ENCODE measurements around the gene USH2A. TPM values are rescaled to one million over a fixed set of nuclear protein-coding genes. Genes with fewer than 3 reads are reported as not detected.

Gene USH2A
- polyA plus RNA-seq, 2 of the 4 experiments (the other 2 are of a cell fraction): not detected

GRCh38 chr1:216183007-216183406, 240.2 kb downstream of the USH2A start:
- POLR2A ChIA-PET: no interaction called here
- no peak for DNase-seq (ENCODE audit: low read depth in 1 of 2, low spot score in 1 of 2)
- CTCF ChIA-PET: no interaction called here
- 2% methylated on average over 4 of the region's 4 CpGs for whole genome bisulfite sequencing (ENCODE audit: missing lambda C conversion rate)
- H3K27ac ChIP-seq: no peak overlapping the region
- no peak for FAIRE-seq
- no peaks in the 10 kb centered on the region for H3K9me3 ChIP-seq
- no peak overlapping the region for H3K4me3 ChIP-seq
- H3K4me2 ChIP-seq: peak overlapping the region; percentile 41
- 0 out of 3 replicates have a peak, but pooled peaks cover 5% of the 10 kb centered on the region for H3K4me1 ChIP-seq
- ATAC-seq: no peak; a peak in 1 of 6 replicates
- TF ChIP-seq ZSCAN20 (CRISPR knock-in tag; IDR thresholded peaks at IDR 0.05) (no peak), BHLHE40 (IDR thresholded peaks at IDR 0.05; ENCODE audit: low read depth, low read length) (no peak), FOSL2 (IDR thresholded peaks at IDR 0.05) (no peak), FOSL2 (CRISPR knock-in tag; IDR thresholded peaks at IDR 0.05) (no peak), FOSB (CRISPR knock-in tag; IDR thresholded peaks at IDR 0.05) (no peak), ZC3H11A (IDR thresholded peaks at IDR 0.05) (no peak), MAFK (IDR thresholded peaks at IDR 0.05; ENCODE audit: partially characterized antibody) (no peak), CHD4 (IDR thresholded peaks at IDR 0.05; ENCODE audit: borderline replicate concordance) (no peak), RNF2 (IDR thresholded peaks at IDR 0.05; ENCODE audit: borderline replicate concordance, low read depth) (no peak), GATA3 (IDR thresholded peaks at IDR 0.05; ENCODE audit: borderline replicate concordance) (no peak)
- TF ChIP-seq, protein P1, sequence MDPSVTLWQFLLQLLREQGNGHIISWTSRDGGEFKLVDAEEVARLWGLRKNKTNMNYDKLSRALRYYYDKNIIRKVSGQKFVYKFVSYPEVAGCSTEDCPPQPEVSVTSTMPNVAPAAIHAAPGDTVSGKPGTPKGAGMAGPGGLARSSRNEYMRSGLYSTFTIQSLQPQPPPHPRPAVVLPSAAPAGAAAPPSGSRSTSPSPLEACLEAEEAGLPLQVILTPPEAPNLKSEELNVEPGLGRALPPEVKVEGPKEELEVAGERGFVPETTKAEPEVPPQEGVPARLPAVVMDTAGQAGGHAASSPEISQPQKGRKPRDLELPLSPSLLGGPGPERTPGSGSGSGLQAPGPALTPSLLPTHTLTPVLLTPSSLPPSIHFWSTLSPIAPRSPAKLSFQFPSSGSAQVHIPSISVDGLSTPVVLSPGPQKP (IDR thresholded peaks at IDR 0.05; ENCODE audit: low read depth, low read length): no peak
- TF ChIP-seq, protein P2, sequence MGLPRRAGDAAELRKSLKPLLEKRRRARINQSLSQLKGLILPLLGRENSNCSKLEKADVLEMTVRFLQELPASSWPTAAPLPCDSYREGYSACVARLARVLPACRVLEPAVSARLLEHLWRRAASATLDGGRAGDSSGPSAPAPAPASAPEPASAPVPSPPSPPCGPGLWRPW (IDR thresholded peaks at IDR 0.05): no peak

GRCh38 chr1:216181590-216181989, 241.7 kb downstream of the USH2A start:
- H3K27ac ChIP-seq: no peak overlapping the region
- no peak overlapping the region for H3K4me3 ChIP-seq
- H3K9me3 ChIP-seq: no peaks in the 10 kb centered on the region
- ChIA-PET CTCF (no interaction called here), POLR2A (no interaction called here)
- FAIRE-seq (no peak), ATAC-seq (no peak), DNase-seq (ENCODE audit: low read depth in 1 of 2, low spot score in 1 of 2) (no peak)
- TF ChIP-seq EHMT2 (IDR thresholded peaks at IDR 0.05; ENCODE audit: low read depth) (no peak), KDM1A (IDR thresholded peaks at IDR 0.05; ENCODE audit: low read depth) (no peak), KDM5A (IDR thresholded peaks at IDR 0.05) (no peak), FOSL2 (IDR thresholded peaks at IDR 0.05) (no peak), FOSL2 (CRISPR knock-in tag; IDR thresholded peaks at IDR 0.05) (no peak), ZFP36 (IDR thresholded peaks at IDR 0.05; ENCODE audit: borderline replicate concordance, partially characterized antibody) (no peak), HDAC2 (IDR thresholded peaks at IDR 0.05) (no peak), SMC3 (IDR thresholded peaks at IDR 0.05) (no peak)
- TF ChIP-seq, protein P3, sequence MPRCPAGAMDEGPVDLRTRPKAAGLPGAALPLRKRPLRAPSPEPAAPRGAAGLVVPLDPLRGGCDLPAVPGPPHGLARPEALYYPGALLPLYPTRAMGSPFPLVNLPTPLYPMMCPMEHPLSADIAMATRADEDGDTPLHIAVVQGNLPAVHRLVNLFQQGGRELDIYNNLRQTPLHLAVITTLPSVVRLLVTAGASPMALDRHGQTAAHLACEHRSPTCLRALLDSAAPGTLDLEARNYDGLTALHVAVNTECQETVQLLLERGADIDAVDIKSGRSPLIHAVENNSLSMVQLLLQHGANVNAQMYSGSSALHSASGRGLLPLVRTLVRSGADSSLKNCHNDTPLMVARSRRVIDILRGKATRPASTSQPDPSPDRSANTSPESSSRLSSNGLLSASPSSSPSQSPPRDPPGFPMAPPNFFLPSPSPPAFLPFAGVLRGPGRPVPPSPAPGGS (IDR thresholded peaks at IDR 0.05): no peak
- TF ChIP-seq, protein P4, sequence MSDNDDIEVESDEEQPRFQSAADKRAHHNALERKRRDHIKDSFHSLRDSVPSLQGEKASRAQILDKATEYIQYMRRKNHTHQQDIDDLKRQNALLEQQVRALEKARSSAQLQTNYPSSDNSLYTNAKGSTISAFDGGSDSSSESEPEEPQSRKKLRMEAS (IDR thresholded peaks at IDR 0.05): no peak
- TF ChIP-seq, protein P5, sequence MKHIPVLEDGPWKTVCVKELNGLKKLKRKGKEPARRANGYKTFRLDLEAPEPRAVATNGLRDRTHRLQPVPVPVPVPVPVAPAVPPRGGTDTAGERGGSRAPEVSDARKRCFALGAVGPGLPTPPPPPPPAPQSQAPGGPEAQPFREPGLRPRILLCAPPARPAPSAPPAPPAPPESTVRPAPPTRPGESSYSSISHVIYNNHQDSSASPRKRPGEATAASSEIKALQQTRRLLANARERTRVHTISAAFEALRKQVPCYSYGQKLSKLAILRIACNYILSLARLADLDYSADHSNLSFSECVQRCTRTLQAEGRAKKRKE (CRISPR knock-in tag; IDR thresholded peaks at IDR 0.05; ENCODE audit: low read depth): no peak
- H3K4me2 ChIP-seq: no peak overlapping the region
- WGBS (ENCODE audit: missing lambda C conversion rate): 20% methylated on average over 3 of the region's 3 CpGs
- 0 out of 3 replicates have a peak, but pooled peaks cover 5% of the 10 kb centered on the region for H3K4me1 ChIP-seq

DNA sequence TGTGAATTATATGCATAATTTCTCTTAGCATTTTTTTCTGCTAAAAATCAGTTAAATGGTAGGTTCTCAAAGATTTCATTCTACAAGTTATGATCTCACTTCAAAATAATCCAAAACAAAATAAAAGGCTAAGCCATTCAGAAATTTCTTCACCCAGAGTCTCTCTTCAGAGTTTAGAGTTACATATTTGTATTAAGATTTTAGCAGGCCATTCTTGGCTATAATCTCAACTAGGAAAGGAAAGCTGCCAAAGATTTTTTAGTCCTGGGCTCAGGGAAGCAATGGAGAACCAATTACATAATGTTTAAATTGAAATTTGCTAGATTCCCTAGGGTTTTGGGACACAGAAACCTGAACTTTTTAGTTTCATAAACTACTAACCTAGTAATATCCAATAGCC, 245.0 kb downstream of the USH2A start:
- TF ChIP-seq PBX3 (IDR thresholded peaks at IDR 0.05) (no peak), RCOR1 (IDR thresholded peaks at IDR 0.05; ENCODE audit: low read depth, low read length) (no peak), NFE2L2 (conservative IDR thresholded peaks at IDR 0.05; ENCODE audit: low read length) (no peak), SMC3 (IDR thresholded peaks at IDR 0.05) (no peak), CTCF (IDR thresholded peaks at IDR 0.05) (no peak), RARB (CRISPR knock-in tag; IDR thresholded peaks at IDR 0.05) (no peak), HDAC2 (IDR thresholded peaks at IDR 0.05) (no peak)
- TF ChIP-seq, protein P4 (IDR thresholded peaks at IDR 0.05): no peak
- Histone ChIP-seq H3K27ac (no peak overlapping the region), H3K4me3 (no peak overlapping the region), H3K9me3 (no peaks in the 10 kb centered on the region), H3K4me2 (no peak overlapping the region), H3K4me1 (0 out of 3 replicates have a peak, but pooled peaks cover 5% of the 10 kb centered on the region)
- ChIA-PET CTCF (interaction anchor here (1.1 kb wide), 1 partner anchor 80 kb away, joined by 3 read pairs; no protein-coding TSS in a partner anchor), POLR2A (no interaction called here)
- ATAC-seq: no peak
- no peak for FAIRE-seq
- DNase-seq (ENCODE audit: low read depth in 1 of 2, low spot score in 1 of 2): no peak
